Measurements from ENCODE around the gene STK33. TPM values are rescaled to one million over a fixed set of nuclear protein-coding genes. Genes with fewer than 3 reads are reported as not detected.

Gene STK33
- total RNA-seq, 1 experiment from 2014 or later, result 10.9 TPM

DNA sequence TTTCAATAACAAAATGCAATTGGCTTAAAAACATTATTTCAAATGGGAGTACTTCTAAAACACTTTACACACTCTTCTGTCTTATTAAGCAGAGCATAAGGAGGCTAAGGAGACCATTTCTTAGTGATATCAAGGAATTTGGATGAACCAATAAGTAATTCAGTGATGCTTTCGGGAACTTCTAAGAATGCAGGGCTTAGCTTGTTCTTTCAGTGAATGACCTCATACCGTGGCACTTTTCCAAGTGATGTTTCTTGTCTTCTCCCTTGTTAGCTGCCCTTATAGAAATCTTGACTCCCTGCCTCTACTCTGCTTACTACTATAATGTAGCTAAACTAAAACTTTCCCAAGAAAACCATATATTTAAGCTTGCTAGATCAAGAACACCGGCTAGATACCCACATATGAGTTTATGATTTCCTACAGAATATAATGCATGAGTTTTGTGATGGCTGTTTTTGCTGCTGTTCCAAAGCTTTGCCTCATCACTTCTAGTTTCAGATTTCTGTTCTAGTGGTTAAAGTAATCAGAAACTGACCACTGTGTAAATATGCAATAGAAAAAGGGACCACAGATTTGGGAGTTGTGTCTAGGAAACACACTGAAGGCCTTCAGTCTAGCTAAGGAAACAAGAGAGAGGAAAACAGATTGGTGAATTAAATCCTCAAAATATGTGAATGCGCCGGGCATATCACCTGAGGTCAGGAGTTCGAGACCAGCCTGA, 37.5 kb upstream of the STK33 start:
- BruUV-seq (replicated peaks), result no TSS peak
- ATAC-seq (no peak), DNase-seq (ENCODE audit: low read depth, low spot score) (no peak)
- no peak overlapping the region for H3K9ac ChIP-seq (ENCODE audit: low read length)
- H4K20me1 ChIP-seq (ENCODE audit: insufficient read depth), result no peaks in the 10 kb centered on the region
- ChIA-PET RAD21 (ENCODE audit: low non-redundant PET in 1 of 2, low total read pairs in 2 of 2, uncharacterized antibody in 2 of 2, unreplicated experiment in 2 of 2) (no interaction called here), POLR2A (no interaction called here), CTCF (no interaction called here)
- H3K4me2 ChIP-seq (ENCODE audit: low read length), result no peak overlapping the region
- H3K4me1 ChIP-seq (ENCODE audit: control insufficient read depth in 1 of 2, insufficient read depth in 2 of 2, low read length in 2 of 2), result no peaks in the 10 kb centered on the region
- H3K4me3 ChIP-seq (replicated peaks in 1 of 2; ENCODE audit: low read depth in 1 of 2, low read length in 2 of 2), result no peak overlapping the region
- no peak overlapping the region for H3K27ac ChIP-seq (ENCODE audit: low read depth, low read length)
- H3K27me3 ChIP-seq (ENCODE audit: insufficient read depth, low read length), result no peaks in the 10 kb centered on the region
- H3K9me3 ChIP-seq (ENCODE audit: control insufficient read depth in 1 of 2, insufficient read depth in 1 of 2, low read depth in 1 of 2, low read length in 2 of 2), result no peaks in the 10 kb centered on the region
- H2AFZ ChIP-seq (ENCODE audit: low read depth, low read length, poor library complexity, severe bottlenecking), result no peak overlapping the region
- peaks cover 14 to 20% of the 10 kb centered on the region in 2 experiments; a peak in 2 of 4 replicates for H3K36me3 ChIP-seq (ENCODE audit: control insufficient read depth in 1 of 2, insufficient read depth in 2 of 2, low read length in 2 of 2)
- no peaks in the 10 kb centered on the region for H3K9me2 ChIP-seq (ENCODE audit: insufficient read depth)
- intact Hi-C loops (cut with micrococcal nuclease), result no loop called here
- no peaks in the 10 kb centered on the region for H3K79me2 ChIP-seq (ENCODE audit: insufficient read depth, low read length)
- TF ChIP-seq ZFX (IDR thresholded peaks at IDR 0.05), result no peak
- no peak for TF ChIP-seq POLR2A (IDR thresholded peaks at IDR 0.05; ENCODE audit: borderline replicate concordance, extremely low read depth, insufficient read depth, insufficient read length)
- no peak for TF ChIP-seq EZH2 (IDR thresholded peaks at IDR 0.05)
- TF ChIP-seq, protein P1, sequence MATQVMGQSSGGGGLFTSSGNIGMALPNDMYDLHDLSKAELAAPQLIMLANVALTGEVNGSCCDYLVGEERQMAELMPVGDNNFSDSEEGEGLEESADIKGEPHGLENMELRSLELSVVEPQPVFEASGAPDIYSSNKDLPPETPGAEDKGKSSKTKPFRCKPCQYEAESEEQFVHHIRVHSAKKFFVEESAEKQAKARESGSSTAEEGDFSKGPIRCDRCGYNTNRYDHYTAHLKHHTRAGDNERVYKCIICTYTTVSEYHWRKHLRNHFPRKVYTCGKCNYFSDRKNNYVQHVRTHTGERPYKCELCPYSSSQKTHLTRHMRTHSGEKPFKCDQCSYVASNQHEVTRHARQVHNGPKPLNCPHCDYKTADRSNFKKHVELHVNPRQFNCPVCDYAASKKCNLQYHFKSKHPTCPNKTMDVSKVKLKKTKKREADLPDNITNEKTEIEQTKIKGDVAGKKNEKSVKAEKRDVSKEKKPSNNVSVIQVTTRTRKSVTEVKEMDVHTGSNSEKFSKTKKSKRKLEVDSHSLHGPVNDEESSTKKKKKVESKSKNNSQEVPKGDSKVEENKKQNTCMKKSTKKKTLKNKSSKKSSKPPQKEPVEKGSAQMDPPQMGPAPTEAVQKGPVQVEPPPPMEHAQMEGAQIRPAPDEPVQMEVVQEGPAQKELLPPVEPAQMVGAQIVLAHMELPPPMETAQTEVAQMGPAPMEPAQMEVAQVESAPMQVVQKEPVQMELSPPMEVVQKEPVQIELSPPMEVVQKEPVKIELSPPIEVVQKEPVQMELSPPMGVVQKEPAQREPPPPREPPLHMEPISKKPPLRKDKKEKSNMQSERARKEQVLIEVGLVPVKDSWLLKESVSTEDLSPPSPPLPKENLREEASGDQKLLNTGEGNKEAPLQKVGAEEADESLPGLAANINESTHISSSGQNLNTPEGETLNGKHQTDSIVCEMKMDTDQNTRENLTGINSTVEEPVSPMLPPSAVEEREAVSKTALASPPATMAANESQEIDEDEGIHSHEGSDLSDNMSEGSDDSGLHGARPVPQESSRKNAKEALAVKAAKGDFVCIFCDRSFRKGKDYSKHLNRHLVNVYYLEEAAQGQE (IDR thresholded peaks at IDR 0.05; ENCODE audit: low read depth), result no peak

DNA sequence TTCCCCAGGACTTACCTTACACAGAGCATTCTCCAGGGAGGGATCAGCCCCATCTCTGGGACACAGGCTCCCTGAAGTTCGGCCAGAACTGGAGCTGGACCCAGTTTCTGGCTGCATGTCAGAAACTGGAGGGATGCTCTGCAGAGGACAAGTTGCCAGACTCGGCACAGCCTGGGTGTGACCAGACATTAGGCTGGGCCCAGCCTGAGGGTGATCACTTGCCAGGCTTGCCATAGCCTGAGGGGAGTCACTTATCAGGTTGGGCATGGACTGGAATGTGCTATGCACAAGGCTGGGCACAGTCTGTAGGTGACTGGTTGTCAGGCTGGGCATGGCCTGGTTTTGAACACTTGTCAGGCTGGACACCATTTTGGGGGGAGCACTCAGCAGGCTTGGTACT, 30.7 kb upstream of the STK33 start:
- TF ChIP-seq POLR2AphosphoS5 (IDR thresholded peaks at IDR 0.05; ENCODE audit: low read depth, low read length) (no peak), CEBPB (IDR thresholded peaks at IDR 0.05; ENCODE audit: low read depth) (no peak), SIN3A (IDR thresholded peaks at IDR 0.05; ENCODE audit: low read depth) (no peak)
- TF ChIP-seq, protein P2, sequence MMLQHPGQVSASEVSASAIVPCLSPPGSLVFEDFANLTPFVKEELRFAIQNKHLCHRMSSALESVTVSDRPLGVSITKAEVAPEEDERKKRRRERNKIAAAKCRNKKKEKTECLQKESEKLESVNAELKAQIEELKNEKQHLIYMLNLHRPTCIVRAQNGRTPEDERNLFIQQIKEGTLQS (IDR thresholded peaks at IDR 0.05), result no peak
- H3K9me2 ChIP-seq (ENCODE audit: insufficient read depth), result no peaks in the 10 kb centered on the region
- ChIA-PET RAD21 (ENCODE audit: low non-redundant PET in 1 of 2, low total read pairs in 2 of 2, uncharacterized antibody in 2 of 2, unreplicated experiment in 2 of 2) (no interaction called here), POLR2A (no interaction called here), CTCF (no interaction called here)
- peaks cover 19 to 23% of the 10 kb centered on the region in 2 experiments; a peak in 3 of 4 replicates for H3K36me3 ChIP-seq (ENCODE audit: control insufficient read depth in 1 of 2, insufficient read depth in 2 of 2, low read length in 2 of 2)
- DNase-seq (ENCODE audit: low read depth, low spot score) (no peak), ATAC-seq (no peak)
- H3K4me3 ChIP-seq (replicated peaks in 1 of 2; ENCODE audit: low read depth in 1 of 2, low read length in 2 of 2), result no peak overlapping the region
- H3K9ac ChIP-seq (ENCODE audit: low read length), result no peak overlapping the region
- H4K20me1 ChIP-seq (ENCODE audit: insufficient read depth), result no peaks in the 10 kb centered on the region
- no peaks in the 10 kb centered on the region for H3K4me1 ChIP-seq (ENCODE audit: control insufficient read depth in 1 of 2, insufficient read depth in 2 of 2, low read length in 2 of 2)
- H3K4me2 ChIP-seq (ENCODE audit: low read length), result no peak overlapping the region
- no peaks in the 10 kb centered on the region for H3K79me2 ChIP-seq (ENCODE audit: insufficient read depth, low read length)
- intact Hi-C loops (cut with micrococcal nuclease), result no loop called here
- BruUV-seq (replicated peaks), result no TSS peak
- H3K9me3 ChIP-seq (ENCODE audit: control insufficient read depth in 1 of 2, insufficient read depth in 1 of 2, low read depth in 1 of 2, low read length in 2 of 2), result no peaks in the 10 kb centered on the region
- no peak overlapping the region for H3K27ac ChIP-seq (ENCODE audit: low read depth, low read length)
- H2AFZ ChIP-seq (ENCODE audit: low read depth, low read length, poor library complexity, severe bottlenecking), result no peak overlapping the region
- H3K27me3 ChIP-seq (ENCODE audit: insufficient read depth, low read length), result no peaks in the 10 kb centered on the region
